Measurements from ENCODE around the gene GADD45A. TPM values are rescaled to one million over a fixed set of nuclear protein-coding genes. Genes with fewer than 3 reads are reported as not detected.
"Not testable (repeated sequence)": the region's sequence is repeated elsewhere in the genome, so short reads cannot be mapped to it uniquely, and the experiment has no call there.

Gene GADD45A
- total RNA-seq, 1 donor from 2014 or later = 6.1 TPM

DNA sequence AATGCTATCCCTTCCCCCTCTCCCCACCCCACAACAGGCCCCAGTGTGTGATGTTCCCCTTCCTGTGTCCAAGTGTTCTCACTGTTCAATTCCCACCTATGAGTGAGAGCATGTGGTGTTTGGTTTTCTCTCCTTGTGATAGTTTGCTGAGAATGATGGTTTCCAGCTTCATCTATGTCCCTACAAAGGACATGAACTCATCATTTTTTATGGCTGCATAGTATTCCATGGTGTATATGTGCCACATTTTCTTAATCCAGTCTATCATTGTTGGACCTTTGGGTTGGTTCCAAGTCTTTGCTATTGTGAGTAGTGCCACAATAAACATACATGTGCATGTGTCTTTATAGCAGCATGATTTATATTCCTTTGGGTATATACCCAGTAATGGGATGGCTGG lies 19.7 kb upstream of the GADD45A start:
- FAIRE-seq; DNase-seq (ENCODE audit: low spot score in 2 of 2): not testable (repeated sequence)

DNA sequence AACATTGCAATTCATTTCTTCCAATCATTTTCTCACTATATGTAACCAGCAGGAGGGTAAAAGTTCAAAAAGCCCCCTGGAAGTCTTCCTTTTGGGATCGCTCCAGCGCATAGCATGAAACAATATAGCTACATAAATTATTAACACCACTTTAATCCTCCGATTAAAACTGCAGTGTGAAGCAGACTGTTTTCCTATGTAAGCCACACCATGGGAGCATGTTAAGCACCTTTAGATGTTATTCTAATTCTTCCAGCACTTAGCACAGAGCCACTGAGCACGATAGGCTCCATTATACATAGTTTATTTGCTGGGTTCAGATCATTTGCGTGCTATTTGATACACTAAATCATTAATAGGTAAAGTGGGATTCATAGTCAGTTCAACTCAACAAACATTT lies 18.4 kb upstream of the GADD45A start:
- no peak for DNase-seq (ENCODE audit: low spot score in 2 of 2)

DNA sequence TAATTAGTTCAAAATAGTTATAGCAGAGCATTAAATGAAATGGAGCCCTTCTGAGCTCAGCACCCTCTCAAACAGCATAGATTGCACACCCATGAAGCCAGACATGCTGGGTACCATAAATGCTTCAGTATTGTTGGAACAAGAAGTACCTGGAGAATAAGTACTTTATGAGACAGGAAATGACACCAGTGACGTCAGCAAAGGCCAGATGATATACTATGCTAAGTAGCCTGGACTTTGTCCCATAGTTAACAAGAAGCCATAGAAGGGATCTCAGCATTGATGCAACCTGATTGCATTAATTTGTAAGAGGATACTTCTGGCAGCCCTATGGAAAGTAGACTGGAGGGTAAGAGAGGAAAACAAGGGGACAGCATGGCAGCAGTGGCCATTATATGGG lies 16.3 kb upstream of the GADD45A start:
- DNase-seq (ENCODE audit: low spot score in 2 of 2) (no peak), FAIRE-seq (no peak)

More for the DNA sequence above, 18.4 kb upstream of the GADD45A start:
- no peak for FAIRE-seq

DNA sequence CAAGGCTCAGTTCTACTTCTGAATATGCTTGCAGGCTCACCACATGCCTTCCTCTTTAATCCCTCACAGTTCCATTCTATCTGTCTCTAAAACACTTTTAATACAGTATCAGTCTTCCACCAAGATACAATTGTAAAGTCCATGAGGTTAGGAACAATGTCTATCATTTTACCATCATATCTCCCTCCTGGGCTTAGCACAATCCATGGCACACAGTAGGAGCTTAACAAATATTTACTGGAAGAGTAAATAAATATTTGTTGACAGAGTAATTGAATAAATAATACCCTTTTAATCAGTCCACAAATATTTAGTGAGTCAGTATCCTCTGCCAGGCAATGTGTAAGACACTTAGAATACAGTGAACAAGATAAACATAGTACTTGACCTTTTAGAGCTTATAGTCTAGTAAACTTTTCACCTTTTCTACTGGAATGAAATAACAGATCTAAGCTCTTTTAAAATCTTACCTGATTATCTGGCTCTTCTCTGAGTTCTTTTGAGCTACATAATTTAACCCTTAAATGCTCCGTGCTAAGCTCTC lies 12.7 kb upstream of the GADD45A start:
- FAIRE-seq = no peak

DNA sequence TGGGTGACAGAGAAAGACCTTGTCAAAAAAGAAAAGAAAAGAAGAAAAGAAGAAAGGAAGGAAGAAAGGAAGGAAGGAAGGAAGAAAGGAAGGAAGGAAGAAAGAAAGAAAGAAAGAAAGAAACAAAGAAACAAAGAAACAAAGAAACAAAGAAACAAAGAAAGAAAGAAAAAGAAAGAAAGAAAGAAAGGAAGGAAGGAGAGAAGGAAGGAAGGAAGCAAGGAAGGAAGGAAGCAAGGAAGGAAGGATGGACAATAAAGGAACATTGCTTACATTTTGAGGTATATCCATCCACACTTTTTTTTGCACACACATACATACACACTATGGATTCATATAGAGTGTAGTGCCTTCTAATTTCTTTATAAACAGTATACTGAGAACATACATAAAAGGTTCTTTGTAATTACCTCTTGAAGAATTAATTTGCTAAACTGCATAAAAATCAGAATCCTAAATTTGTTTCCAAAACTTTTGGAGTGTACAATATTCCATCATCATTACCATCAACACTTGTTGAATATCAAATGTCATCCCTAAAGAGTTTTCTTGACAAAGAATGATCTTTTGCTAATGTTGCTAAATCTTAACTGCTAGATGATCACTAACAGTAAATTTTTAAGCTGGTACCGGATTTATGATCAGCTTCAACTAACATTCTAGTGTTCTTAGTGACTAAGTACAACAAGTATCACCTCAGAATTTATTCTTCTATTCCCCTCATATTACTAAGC lies 11.4 kb upstream of the GADD45A start:
- FAIRE-seq = no peak
- no peak for DNase-seq (ENCODE audit: low spot score in 2 of 2)

More for the DNA sequence above, 12.7 kb upstream of the GADD45A start:
- DNase-seq (ENCODE audit: low spot score in 2 of 2) = no peak

DNA sequence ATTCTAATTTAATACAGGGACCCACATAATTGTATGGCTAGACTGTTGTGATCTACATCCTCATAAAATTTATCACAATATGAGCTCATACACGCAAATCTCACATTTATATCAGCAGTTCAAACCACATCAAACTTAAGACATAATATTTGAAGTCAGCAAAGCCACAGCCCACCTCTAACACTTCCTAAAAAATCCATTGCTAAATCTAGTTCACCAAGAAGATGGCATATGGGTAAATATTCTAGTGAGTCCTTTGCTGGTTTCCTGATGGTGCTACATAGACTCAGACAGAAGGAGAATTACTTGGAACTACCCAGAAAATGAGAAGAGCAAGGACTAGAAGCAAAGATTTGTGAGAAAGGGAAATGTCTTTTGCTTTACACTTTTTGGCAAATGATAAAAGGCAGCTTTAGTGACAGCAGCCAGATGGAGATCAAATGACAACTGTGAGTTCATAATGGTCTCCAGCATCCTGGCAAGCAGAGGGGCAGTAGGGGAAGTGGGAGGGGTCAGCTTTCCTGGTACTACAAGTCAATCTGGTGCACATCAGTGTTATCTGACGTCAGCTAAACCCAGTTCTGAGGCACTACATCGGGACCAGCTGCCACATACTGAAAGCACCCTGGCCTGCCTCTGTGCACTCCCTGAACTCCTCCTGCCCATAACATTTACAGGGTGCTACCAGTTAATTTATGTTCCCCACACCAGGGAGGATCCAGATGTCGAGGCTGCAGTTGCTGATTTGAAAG lies 10.6 kb upstream of the GADD45A start:
- no peak for FAIRE-seq
- no peak for DNase-seq (ENCODE audit: low spot score in 2 of 2)

DNA sequence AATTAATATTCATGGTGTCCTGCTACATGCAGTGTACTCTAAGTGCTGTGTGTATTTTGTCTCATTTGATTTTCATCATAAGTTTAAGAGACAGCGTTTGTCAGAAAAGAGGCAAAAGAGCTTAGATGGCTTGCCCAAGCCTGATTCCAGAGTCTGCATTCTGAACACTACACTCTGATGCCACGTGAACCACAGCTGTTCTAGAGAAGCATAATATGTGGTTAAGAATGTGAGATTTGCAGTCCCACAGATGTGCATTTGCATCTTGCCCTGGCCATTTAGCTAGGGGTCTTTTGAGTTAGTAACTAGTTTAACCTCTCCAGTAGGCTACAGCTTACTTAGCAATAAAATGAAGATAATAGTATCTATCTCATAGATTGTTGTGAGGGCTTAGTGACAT lies 9.2 kb upstream of the GADD45A start:
- DNase-seq (ENCODE audit: low spot score in 2 of 2) = no peak
- no peak for FAIRE-seq

DNA sequence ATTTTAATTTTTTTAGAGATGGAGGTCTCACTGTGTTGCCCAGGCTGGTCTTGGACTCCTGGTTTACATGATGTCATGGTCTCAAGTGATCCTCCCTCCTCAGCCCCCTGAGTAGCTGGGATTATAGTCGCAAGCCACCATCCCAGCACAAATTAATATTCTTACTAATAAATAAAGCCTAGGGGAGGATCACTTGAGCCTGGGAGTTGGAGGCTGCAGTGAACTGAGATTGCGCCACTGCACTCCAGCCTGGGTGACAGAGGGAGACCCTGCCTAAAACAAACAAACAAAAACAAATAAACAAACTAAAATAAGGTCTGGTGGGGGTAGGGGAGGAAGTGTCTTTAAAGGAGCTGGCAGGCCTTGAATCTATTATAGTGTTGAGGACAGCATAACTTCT lies 8.7 kb upstream of the GADD45A start:
- no peak for FAIRE-seq
- no peak for DNase-seq (ENCODE audit: low spot score in 2 of 2)

DNA sequence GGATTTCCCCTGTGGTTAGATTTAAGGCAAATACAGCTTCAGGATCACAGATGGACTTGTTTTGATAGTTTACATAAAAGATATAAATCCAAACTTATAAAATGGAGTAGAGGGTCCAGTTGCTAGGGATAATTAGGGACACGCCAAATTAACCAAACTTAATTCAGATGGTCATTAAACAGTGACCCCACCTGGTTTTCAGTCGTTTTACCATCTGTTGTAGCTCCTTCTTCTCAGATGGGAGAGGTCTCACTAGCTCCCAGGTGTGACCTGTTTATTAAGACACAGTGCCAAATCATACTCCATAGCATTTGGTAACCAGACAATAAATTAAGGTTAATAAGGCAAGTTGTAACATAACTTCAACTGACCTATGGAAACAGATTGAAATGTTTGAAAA lies 8.1 kb upstream of the GADD45A start:
- DNase-seq (ENCODE audit: low spot score in 2 of 2) (no peak), FAIRE-seq (no peak)

DNA sequence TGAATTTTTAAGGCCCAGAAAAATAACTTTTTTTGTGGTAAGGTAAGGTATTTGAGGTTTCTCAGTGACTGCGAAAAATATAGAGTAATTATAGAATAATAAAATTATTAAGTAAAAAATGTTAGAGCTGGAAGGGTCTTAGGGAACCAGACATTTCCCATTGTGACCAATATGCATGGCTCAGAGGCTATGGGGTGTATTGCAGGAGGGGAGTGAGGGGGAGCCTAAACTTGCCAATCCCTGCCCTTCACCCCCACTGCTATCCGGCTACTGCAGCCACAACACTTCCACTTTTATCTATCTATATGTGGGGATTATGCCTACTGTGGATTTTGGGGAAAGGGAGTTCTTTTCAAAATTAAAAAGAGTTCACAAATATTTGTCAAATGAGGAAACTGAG lies 7.6 kb upstream of the GADD45A start:
- FAIRE-seq = no peak
- DNase-seq (ENCODE audit: low spot score in 2 of 2) = no peak

DNA sequence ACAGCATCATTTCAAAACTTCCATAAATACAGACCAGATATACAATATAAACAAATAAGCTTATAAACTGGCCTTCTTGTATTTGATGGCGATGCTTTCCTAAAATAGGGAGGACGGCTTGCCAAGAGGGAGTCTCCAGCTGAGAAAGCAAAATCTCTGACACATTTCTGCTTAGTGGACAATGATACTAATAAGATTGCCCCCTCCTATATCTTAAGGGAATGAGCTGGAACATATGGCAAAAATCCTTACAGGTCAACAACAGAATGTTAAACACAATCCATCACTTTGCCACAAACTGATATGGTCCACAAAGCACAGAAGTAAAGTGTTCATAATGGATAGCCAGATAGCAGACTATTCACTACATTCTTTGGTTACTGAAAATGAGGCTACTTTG lies 7.1 kb upstream of the GADD45A start:
- FAIRE-seq (no peak), DNase-seq (ENCODE audit: low spot score in 2 of 2) (no peak)

DNA sequence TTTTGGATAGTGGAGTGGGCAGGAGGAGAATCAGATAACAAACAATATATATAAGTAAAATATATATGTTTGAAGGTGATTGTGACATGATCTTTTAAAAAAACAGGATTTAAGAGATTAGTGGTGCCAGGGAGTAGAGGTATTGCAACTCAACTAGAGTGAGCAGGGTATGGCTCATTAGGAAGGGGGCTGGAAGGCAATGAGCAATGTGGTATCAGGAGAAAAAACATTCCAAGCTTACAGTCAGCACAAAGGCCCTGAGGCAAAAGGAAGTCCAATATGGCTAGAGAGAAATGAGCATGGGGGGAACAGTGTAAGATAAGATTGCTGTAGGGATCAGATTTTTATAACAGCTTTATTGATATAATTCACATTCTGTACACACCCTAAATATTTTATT lies 5.3 kb upstream of the GADD45A start:
- DNase-seq (ENCODE audit: low spot score in 2 of 2) = no peak
- no peak for FAIRE-seq

DNA sequence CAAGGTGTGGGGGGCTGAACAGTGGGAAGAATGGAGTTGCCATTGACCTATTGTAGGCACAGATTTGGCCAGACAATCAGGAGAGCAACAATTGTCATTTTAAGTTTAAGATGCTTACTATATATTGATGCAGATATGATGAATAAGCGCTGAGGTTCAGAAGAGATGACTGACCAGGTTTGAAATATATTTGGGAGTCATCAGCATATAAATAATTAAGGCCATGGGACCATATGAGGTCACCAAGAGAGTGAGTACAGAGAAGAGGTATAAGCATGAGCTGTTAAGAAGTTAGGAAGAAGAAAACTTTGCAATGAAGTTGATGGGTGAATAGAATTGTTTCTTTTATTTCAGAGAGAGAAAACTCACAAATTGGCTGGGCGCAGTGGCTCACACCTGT lies 4.5 kb upstream of the GADD45A start:
- DNase-seq (ENCODE audit: low spot score in 2 of 2) = no peak
- no peak for FAIRE-seq

DNA sequence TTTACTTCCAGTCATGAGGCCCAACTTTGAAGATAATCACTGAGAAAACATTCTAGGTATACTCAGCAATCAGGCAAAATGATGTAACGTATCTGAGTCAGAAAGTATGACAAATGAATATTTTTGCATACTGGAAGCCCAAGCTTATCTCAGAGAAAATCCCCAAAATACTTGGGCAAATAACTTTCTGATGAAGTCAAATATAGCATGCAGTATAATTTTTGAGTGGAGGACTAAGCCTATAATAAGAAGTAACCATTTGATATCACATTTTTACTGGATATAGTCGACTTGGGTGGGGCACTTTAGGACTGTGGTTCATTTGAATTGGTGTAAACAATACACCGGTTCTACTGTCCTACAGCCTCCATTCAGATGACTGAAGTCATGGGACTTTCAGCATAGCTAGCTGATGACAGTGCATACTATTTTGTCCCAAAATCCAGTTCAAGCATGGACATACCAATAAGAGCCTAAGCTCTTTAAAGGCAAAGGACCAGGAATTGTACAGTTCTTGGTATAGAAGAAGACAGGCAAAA lies 2.3 kb upstream of the GADD45A start:
- no peak for DNase-seq (ENCODE audit: low spot score in 2 of 2)
- no peak for FAIRE-seq

DNA sequence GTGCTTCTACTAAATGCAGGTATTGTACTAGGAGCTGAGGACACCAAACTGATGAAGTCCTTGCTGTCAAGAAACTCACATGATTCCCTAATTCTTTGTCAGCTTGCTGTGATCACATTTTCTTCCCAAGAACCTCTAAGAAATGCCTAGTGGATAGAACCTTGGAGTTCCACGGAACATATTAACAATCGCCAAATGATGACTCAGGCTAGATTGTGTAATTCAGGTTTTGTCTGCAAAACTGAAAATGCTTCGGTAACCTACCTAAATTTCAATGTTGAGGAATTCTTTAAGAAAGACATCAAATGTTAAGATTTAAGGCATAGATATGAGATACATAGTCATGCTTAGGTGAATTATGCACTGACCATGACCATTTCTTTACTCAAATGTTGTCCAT lies 1.7 kb upstream of the GADD45A start:
- FAIRE-seq (no peak), DNase-seq (ENCODE audit: low spot score in 2 of 2) (no peak)

DNA sequence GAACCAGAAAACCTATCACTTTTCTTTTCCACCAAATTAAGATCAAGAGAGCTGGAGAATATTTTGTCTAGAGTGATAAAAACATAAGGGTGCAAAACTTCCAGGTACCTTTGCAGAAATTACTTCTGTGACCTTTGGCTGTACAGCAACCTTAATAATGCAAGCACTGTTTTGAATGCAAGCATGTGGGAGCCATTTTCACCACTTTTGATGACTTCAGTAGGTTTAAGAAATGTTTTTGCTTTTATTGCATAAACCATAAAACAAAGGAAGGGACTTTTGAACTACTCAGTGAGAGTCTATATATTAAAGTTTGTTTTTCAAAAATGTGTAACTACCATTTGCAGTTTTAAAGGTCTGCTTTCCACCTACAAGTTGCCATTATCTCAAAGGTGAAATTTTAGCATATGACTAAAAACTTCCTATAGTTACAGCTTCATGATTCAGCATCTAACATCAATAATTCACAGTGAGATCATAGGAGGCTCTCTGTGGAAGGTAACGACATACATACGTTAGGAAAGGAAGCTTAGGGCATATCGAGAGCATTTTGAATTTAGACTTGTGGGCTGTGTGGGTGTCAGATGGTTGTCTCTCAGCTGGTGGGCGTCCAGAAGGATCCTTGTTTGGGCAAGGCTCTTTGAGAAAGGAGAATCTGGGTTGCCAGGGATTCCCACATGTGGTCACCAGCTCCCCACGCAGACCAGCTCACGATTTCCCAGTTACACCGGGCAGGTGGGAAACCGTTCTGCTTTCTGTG lies 1.1 kb upstream of the GADD45A start:
- DNase-seq (ENCODE audit: low spot score in 2 of 2) (peak in 1 of 2 donors; percentile 10), FAIRE-seq (no peak)

DNA sequence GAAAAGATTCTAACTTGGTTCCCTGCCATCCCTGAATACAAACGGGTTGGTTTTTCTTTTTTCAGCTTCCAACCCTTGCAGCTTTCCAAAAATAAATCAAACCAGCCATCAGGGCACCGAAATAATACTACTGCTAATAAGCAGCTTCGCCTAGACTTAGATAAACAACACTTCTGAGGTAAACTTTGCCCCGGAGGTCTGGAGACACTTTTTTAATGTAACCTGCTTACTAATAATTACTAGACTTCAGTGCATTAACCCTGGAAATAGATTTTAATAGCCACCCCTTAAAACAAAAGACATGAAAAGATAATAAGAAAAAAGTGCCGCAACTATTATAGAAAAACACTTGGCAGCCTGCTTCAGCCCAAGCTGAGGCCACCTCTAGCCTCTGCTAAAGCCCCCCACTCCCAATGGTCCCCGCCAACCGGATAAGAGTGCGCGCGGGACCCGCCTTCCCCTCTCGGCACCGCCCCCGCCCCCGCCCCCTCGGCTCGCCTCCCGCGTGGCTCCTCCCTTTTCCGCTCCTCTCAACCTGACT lies 405 bp upstream of the GADD45A start:
- FAIRE-seq = no peak
- DNase-seq (ENCODE audit: low spot score in 2 of 2) = no peak

DNA sequence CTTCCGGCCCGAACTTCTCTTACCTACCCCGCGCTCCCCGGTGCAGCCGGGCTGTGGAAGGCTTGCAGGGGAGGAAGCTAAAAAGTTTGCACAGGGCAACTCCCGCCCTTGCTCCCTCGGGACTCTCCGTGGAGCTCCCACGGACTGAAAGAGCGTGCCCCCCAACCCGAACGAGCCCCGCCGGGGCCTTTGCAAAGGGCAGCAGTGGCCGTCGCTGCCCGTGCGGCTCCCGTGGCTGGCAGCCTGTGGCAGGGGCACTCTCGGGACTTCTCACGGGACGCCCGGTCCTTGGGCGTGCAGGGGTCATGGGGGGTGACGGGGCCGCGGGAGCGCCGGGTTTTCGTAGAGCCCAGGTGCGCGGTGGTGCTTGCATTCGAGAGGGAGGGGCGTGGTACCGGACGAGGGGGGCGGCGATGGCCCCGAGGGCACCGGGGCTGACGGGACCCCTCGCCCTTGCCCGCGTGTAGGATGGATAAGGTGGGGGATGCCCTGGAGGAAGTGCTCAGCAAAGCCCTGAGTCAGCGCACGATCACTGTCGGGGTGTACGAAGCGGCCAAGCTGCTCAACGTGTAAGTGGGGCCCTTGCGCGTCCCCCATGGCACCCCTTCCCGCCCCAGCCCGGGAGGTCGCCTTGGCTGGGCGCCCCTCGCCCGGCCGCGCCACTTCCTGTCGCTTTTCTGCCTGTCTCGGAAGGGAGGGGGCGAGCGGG lies 711 bp downstream of the GADD45A start:
- peak; percentile 17 to 42 for DNase-seq (ENCODE audit: low spot score in 2 of 2)

DNA sequence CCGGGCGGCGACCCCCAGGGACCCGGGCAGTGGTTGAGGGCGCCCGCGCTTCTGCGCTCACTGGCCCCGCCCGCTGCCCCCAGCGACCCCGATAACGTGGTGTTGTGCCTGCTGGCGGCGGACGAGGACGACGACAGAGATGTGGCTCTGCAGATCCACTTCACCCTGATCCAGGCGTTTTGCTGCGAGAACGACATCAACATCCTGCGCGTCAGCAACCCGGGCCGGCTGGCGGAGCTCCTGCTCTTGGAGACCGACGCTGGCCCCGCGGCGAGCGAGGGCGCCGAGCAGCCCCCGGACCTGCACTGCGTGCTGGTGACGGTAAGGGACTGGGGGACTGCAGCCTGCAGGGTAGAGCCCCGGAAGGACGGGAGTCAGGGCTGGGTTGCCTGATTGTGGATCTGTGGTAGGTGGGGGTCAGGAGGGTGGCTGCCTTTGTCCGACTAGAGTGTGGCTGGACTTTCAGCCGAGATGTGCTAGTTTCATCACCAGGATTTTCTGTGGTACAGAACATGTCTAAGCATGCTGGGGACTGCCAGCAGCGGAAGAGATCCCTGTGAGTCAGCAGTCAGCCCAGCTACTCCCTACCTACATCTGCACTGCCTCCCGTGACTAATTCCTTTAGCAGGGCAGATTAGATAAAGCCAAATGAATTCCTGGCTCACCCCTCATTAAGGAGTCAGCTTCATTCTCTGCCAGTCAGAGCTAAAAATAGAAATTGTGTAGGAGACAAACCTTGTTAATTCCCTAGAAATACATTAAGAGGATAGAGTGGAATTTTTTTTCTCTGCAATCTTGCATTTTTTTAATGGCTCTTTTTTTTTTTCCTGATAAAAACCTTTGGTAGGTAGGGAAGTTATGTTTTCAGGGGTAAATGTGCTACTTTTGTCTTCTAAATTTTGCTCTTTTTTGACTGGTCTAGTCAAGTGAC lies 1.5 kb downstream of the GADD45A start:
- FAIRE-seq = no peak

More for the DNA sequence above, 711 bp downstream of the GADD45A start:
- no peak for FAIRE-seq

More for the DNA sequence above, 1.5 kb downstream of the GADD45A start:
- DNase-seq (ENCODE audit: low spot score in 2 of 2) = peak; percentile 36 to 65
